GM12878 (cell line): ENCODE results near the gene PGM5.

Source experiments
- BACH1 ChIP-seq: fragments of 450-650 bp; IDR thresholded peaks from 2 replicates; pipeline ENCODE4 v1.6.1; 2017; ENCODE audit warnings: mild to moderate bottlenecking, borderline replicate concordance
- EZH2 ChIP-seq: IDR thresholded peaks from 2 replicates; pipeline ENCODE4 v1.6.1; 2012; ENCODE audit warnings: low read depth, mild to moderate bottlenecking, control low read depth, inconsistent platforms, low read length, borderline replicate concordance; ENCODE audit not compliant: control insufficient read depth
- SIN3A ChIP-seq: IDR thresholded peaks from 2 replicates; pipeline ENCODE4 v1.6.1; 2012; ENCODE audit warnings: low read depth, low read length, improper control_type of control experiment
- TF ChIP-seq, protein P1 (sequence below), 3 experiments: IDR thresholded peaks in 2 of 3; conservative IDR thresholded peaks in 1 of 3; 2 replicates each; pipeline ENCODE4 v1.5.1; 2011; ENCODE audit warnings: low read depth in 3 of 3, low read length in 3 of 3, mild to moderate bottlenecking in 3 of 3, control low read depth in 2 of 3, moderate library complexity in 2 of 3, inconsistent platforms in 1 of 3, mixed read lengths in 1 of 3; ENCODE audit not compliant: control insufficient read depth in 2 of 3, insufficient read depth in 1 of 3; ENCODE audit errors: extremely low read depth in 1 of 3

DNA sequence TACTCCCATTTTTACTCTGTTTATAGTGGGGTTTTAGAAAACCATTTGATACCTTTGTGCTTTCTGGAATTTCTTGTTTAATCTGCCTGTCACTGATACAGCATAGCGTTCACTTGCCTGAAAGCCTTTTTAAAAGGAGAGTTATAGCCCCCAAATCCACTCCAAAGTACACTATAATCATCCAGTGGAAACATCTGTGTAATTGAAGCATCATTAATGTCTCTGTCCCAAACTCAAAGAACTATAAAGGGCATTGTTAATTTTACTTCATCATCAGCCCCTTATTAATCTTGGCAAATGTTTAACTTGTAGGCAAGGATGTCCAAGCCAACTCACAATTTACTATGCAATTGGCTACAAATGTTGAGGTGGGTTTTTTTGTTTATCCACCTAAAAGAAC, 120.0 kb downstream of the PGM5 start:
- TF ChIP-seq, protein P1, sequence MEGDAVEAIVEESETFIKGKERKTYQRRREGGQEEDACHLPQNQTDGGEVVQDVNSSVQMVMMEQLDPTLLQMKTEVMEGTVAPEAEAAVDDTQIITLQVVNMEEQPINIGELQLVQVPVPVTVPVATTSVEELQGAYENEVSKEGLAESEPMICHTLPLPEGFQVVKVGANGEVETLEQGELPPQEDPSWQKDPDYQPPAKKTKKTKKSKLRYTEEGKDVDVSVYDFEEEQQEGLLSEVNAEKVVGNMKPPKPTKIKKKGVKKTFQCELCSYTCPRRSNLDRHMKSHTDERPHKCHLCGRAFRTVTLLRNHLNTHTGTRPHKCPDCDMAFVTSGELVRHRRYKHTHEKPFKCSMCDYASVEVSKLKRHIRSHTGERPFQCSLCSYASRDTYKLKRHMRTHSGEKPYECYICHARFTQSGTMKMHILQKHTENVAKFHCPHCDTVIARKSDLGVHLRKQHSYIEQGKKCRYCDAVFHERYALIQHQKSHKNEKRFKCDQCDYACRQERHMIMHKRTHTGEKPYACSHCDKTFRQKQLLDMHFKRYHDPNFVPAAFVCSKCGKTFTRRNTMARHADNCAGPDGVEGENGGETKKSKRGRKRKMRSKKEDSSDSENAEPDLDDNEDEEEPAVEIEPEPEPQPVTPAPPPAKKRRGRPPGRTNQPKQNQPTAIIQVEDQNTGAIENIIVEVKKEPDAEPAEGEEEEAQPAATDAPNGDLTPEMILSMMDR (IDR thresholded peaks at IDR 0.05 in 2 of 3, conservative IDR thresholded peaks at IDR 0.05 in 1 of 3; ENCODE audit: control insufficient read depth in 2 of 3, extremely low read depth in 1 of 3, insufficient read depth in 1 of 3, low read depth in 3 of 3, low read length in 3 of 3): no peak
- TF ChIP-seq EZH2: no peak
- TF ChIP-seq SIN3A: no peak
- TF ChIP-seq BACH1: no peak
